GM19239 (cell line): ENCODE data around the gene NFASC.

ENCODE experiments used
- DNase-seq: peaks from one replicate; pipeline ENCODE4 v3.0.0; 2011; ENCODE audit warnings: low spot score; ENCODE audit not compliant: insufficient read length
- FAIRE-seq: peaks from 2 replicates; lab custom pipeline; 2011; peaks lifted over from hg19 to GRCh38; lab: Jason Lieb, UNC

The NFASC gene

GRCh38 chr1:205071028-205071409, 200.4 kb downstream of the NFASC start:
- DNase-seq = no peak
- no peak for FAIRE-seq

- DNase-seq (no peak), FAIRE-seq (no peak)
Measured at GRCh38 chr1:205071801-205072200, 201.1 kb downstream of the NFASC start.

GRCh38 chr1:205072286-205072685, 201.6 kb downstream of the NFASC start:
- DNase-seq = no peak
- no peak for FAIRE-seq
